Type B pancreatic cell (in vitro differentiated cells): Measurements from ENCODE around the gene ITGB6. TPM values are rescaled to one million over a fixed set of nuclear protein-coding genes. Genes with fewer than 3 reads are reported as not detected.

ENCODE experiments used
- DNase-seq: peaks from one replicate; pipeline ENCODE4 v3.0.0; 2021; ENCODE audit warnings: mixed read lengths; ENCODE audit not compliant: unreplicated experiment; ENCODE audit errors: extremely low spot score
- H3K27ac Mint-ChIP-seq: 2 replicates; pipeline ENCODE4 v1.8.0; 2021; ENCODE audit warnings: mild to moderate bottlenecking, mixed read lengths
- H3K27me3 Mint-ChIP-seq: 2 replicates; pipeline ENCODE4 v1.8.0; 2021; ENCODE audit warnings: mixed read lengths
- H3K36me3 Mint-ChIP-seq: 2 replicates; pipeline ENCODE4 v1.8.0; 2021; ENCODE audit warnings: mixed read lengths
- H3K4me1 Mint-ChIP-seq: one replicate; pipeline ENCODE4 v1.8.0; 2021; ENCODE audit warnings: mixed read lengths; ENCODE audit not compliant: unreplicated experiment
- H3K4me3 Mint-ChIP-seq: 2 replicates; pipeline ENCODE4 v1.8.0; 2021; ENCODE audit warnings: mild to moderate bottlenecking, mixed read lengths
- H3K9me3 Mint-ChIP-seq: 2 replicates; pipeline ENCODE4 v1.8.0; 2021; ENCODE audit warnings: mixed read lengths
- CTCF ChIP-seq: fragments of 200-600 bp; sonication (generic); conservative IDR thresholded peaks from 2 replicates; pipeline ENCODE4 v1.5.0; 2021; ENCODE audit warnings: antibody characterized with exemption, mild to moderate bottlenecking
- total RNA-seq: library from RNA; stranded (reverse); gene quantifications from 2 replicates; pipeline ENCODE4 v1.2.1, GENCODE V29; 2021; ENCODE audit warnings: low replicate concordance

The ITGB6 gene
- total RNA-seq, 1 donor from 2014 or later, result 3.2 TPM

DNA sequence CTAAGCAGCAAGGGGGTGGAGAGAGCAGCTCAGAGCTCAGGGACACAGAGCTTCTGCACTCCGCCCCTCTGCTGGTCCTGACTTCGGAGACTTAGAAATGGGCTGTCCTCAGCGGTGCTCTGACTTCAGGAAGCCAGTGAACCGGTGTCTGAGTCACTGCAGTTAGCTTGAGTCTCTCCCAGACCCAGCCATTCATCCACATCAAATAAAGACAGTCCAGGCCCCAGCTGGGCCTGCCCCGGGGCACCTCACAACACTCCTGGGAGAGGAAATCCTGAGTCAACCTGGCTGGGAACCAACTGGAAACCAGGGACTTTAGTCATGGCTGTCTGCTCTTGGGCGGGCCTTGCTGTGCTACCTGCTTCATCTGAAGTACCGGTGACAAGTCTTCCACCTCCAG lies 5.4 kb upstream of the ITGB6 start:
- TF ChIP-seq CTCF, result no peak
- H3K4me1 Mint-ChIP-seq, result peaks cover 35% of the 10 kb centered on the region
- H3K36me3 Mint-ChIP-seq, result no peaks in the 10 kb centered on the region
- no peak overlapping the region for H3K4me3 Mint-ChIP-seq
- H3K27ac Mint-ChIP-seq, result no peak overlapping the region
- no peak for DNase-seq
- peaks cover 5% of the 10 kb centered on the region for H3K9me3 Mint-ChIP-seq
- peaks cover under 1% of the 10 kb centered on the region for H3K27me3 Mint-ChIP-seq

GRCh38 chr2:160203422-160203821 lies 3.4 kb upstream of the ITGB6 start:
- Mint-ChIP-seq H3K4me1 (peaks cover 27% of the 10 kb centered on the region), H3K4me3 (no peak overlapping the region), H3K27me3 (no peaks in the 10 kb centered on the region), H3K27ac (no peak overlapping the region), H3K9me3 (peaks cover 5% of the 10 kb centered on the region), H3K36me3 (no peaks in the 10 kb centered on the region)
- no peak for DNase-seq
- no peak for TF ChIP-seq CTCF

- Mint-ChIP-seq H3K4me3 (no peak overlapping the region), H3K4me1 (peaks cover 24% of the 10 kb centered on the region), H3K27me3 (no peaks in the 10 kb centered on the region), H3K9me3 (peaks cover 5% of the 10 kb centered on the region), H3K36me3 (no peaks in the 10 kb centered on the region), H3K27ac (no peak overlapping the region)
- TF ChIP-seq CTCF, result no peak
- no peak for DNase-seq
Measured at GRCh38 chr2:160203007-160203406, 2.9 kb upstream of the ITGB6 start.

GRCh38 chr2:160201849-160202539 lies 1.9 kb upstream of the ITGB6 start:
- no peak for DNase-seq
- Mint-ChIP-seq H3K4me1 (peaks cover 16% of the 10 kb centered on the region), H3K27ac (no peak overlapping the region), H3K36me3 (no peaks in the 10 kb centered on the region), H3K9me3 (peaks cover 5% of the 10 kb centered on the region), H3K27me3 (no peaks in the 10 kb centered on the region), H3K4me3 (no peak overlapping the region)
- no peak for TF ChIP-seq CTCF

DNA sequence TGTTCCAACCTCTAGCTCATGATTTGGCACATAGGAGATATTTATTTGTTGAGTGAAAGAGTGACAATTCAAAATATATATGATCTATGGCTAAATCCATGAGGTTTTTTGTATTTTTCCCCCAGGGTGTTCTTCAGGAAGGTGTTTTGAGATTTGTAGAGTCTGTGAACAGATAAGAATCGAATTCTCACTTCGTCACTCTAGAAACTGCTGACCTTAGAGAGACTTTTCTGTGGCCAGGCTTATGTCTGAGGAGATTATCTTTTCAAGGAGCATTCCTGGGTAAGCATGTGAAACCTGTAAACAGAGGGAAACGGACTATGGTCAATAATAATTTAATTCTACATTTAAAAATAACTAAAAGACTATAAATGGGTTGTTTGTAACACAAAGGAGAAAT lies 849 bp upstream of the ITGB6 start:
- Mint-ChIP-seq H3K36me3 (no peaks in the 10 kb centered on the region), H3K4me1 (peaks cover 16% of the 10 kb centered on the region), H3K27me3 (no peaks in the 10 kb centered on the region), H3K9me3 (peaks cover 5% of the 10 kb centered on the region), H3K27ac (no peak overlapping the region), H3K4me3 (no peak overlapping the region)
- TF ChIP-seq CTCF, result no peak
- no peak for DNase-seq
